ENCODE measurements around the gene MBD5.

- TF ChIP-seq CTCF (IDR thresholded peaks at IDR 0.05) (no peak), EP300 (IDR thresholded peaks at IDR 0.05) (no peak), POLR2A (IDR thresholded peaks at IDR 0.05) (no peak)
Observed at GRCh38 chr2:148103946-148104345, 83.1 kb downstream of the MBD5 start.
